CD14-positive monocyte (primary cell): ENCODE measurements around the gene APIP. TPM values are rescaled to one million over a fixed set of nuclear protein-coding genes. Genes with fewer than 3 reads are reported as not detected.

ENCODE experiments used
- DNase-seq, 3 donors: peaks; one replicate each; pipeline ENCODE4 v3.0.0-alpha.2; 2011 to 2022
- H2AFZ ChIP-seq: 2 replicates; pipeline ENCODE4 v1.6.0; 2012; ENCODE audit warnings: mild to moderate bottlenecking, low read depth, low read length, inconsistent platforms; ENCODE audit not compliant: insufficient read depth, poor library complexity, severe bottlenecking
- H3K27ac ChIP-seq, 2 donors: 1 replicate in 1 of 2; 2 replicates in 1 of 2; pipeline ENCODE4 v1.5.1; 2012 to 2013; ENCODE audit warnings: low read length in 2 of 2, control low read depth in 1 of 2, inconsistent platforms in 1 of 2, low read depth in 1 of 2, mild to moderate bottlenecking in 1 of 2
- H3K27me3 ChIP-seq, 2 donors: one replicate each; pipeline versions ENCODE4 v1.6.0 to v1.6.1; 2011 to 2013; ENCODE audit warnings: low read length in 2 of 2; ENCODE audit not compliant: control insufficient read depth in 2 of 2, insufficient read depth in 2 of 2
- H3K36me3 ChIP-seq, 2 donors: replicated peaks in 1 of 2; 1 replicate in 1 of 2; 2 replicates in 1 of 2; pipeline versions ENCODE4 v1.5.1 to v1.6.1; 2012 to 2013; ENCODE audit warnings: low read length in 2 of 2, control low read depth in 1 of 2, inconsistent platforms in 1 of 2, mild to moderate bottlenecking in 1 of 2; ENCODE audit not compliant: insufficient read depth in 2 of 2, control insufficient read depth in 1 of 2
- H3K4me1 ChIP-seq, 2 donors: 1 replicate in 1 of 2; 2 replicates in 1 of 2; pipeline versions ENCODE4 v1.5.1 to v1.6.1; 2012 to 2013; ENCODE audit warnings: low read length in 2 of 2, control low read depth in 1 of 2, inconsistent platforms in 1 of 2, mild to moderate bottlenecking in 1 of 2, moderate library complexity in 1 of 2; ENCODE audit not compliant: insufficient read depth in 2 of 2, control insufficient read depth in 1 of 2
- H3K4me2 ChIP-seq: replicated peaks from 2 replicates; pipeline ENCODE3; 2012; ENCODE audit warnings: low read length, moderate library complexity, mild to moderate bottlenecking; ENCODE audit not compliant: poor library complexity, severe bottlenecking; ENCODE audit errors: extremely low read depth
- H3K4me3 ChIP-seq, 3 experiments: fragments of 200-600 bp in 1 of 3; sonication (generic) in 1 of 3; replicated peaks in 1 of 3; 1 replicate in 2 of 3; 2 replicates in 1 of 3; pipeline ENCODE4 v1.5.1; 2011 to 2013; ENCODE audit warnings: low read length in 3 of 3, mild to moderate bottlenecking in 3 of 3, control low read depth in 2 of 3, low read depth in 2 of 3, inconsistent platforms in 1 of 3, moderate library complexity in 1 of 3
- H3K79me2 ChIP-seq: 2 replicates; pipeline ENCODE4 v1.6.0; 2012; ENCODE audit warnings: mild to moderate bottlenecking, control low read depth, inconsistent platforms, low read length, moderate library complexity; ENCODE audit not compliant: insufficient read depth
- H3K9ac ChIP-seq: 2 replicates; pipeline ENCODE4 v1.6.0; 2017; ENCODE audit warnings: low read length, mild to moderate bottlenecking; ENCODE audit not compliant: insufficient read depth, poor library complexity, severe bottlenecking
- H3K9me3 ChIP-seq, 2 donors: replicated peaks in 1 of 2; 1 replicate in 1 of 2; 2 replicates in 1 of 2; pipeline versions ENCODE4 v1.5.1 to v1.6.1; 2012 to 2013; ENCODE audit warnings: low read length in 2 of 2, control low read depth in 1 of 2; ENCODE audit not compliant: control insufficient read depth in 1 of 2, insufficient read depth in 1 of 2
- H4K20me1 ChIP-seq: 2 replicates; pipeline ENCODE4 v1.6.0; 2012; ENCODE audit warnings: mild to moderate bottlenecking, low read length, control low read depth, moderate library complexity; ENCODE audit not compliant: insufficient read depth
- H3K27ac Mint-ChIP-seq, 7 donors: one replicate each; pipeline ENCODE4 v1.8.0; 2020; ENCODE audit warnings: mild to moderate bottlenecking in 7 of 7, mixed read lengths in 7 of 7, moderate library complexity in 6 of 7, inconsistent platforms in 2 of 7
- H3K27me3 Mint-ChIP-seq, 3 donors: one replicate each; pipeline ENCODE4 v1.8.0; 2021 to 2022; ENCODE audit warnings: low read depth in 3 of 3, mild to moderate bottlenecking in 3 of 3, mixed read lengths in 3 of 3, moderate library complexity in 3 of 3, inconsistent platforms in 1 of 3
- H3K36me3 Mint-ChIP-seq, 2 donors: one replicate each; pipeline ENCODE4 v1.8.0; 2020; ENCODE audit warnings: mixed read lengths in 2 of 2, inconsistent platforms in 1 of 2, mild to moderate bottlenecking in 1 of 2
- H3K4me1 Mint-ChIP-seq: one replicate; pipeline ENCODE4 v1.8.0; 2020; ENCODE audit warnings: mild to moderate bottlenecking, mixed read lengths
- H3K4me3 Mint-ChIP-seq, 2 donors: one replicate each; pipeline ENCODE4 v1.8.0; 2020; ENCODE audit warnings: mild to moderate bottlenecking in 2 of 2, mixed read lengths in 2 of 2, moderate library complexity in 1 of 2
- H3K9me3 Mint-ChIP-seq, 7 donors: one replicate each; pipeline ENCODE4 v1.8.0; 2020 to 2022; ENCODE audit warnings: mixed read lengths in 7 of 7, mild to moderate bottlenecking in 6 of 7, moderate library complexity in 6 of 7, inconsistent platforms in 2 of 7
- whole genome bisulfite sequencing: methylation state at CpG from one replicate; pipeline ENCODE4 v1.1.5; 2013; ENCODE audit warnings: missing lambda C conversion rate; ENCODE audit not compliant: insufficient coverage; 5-methylcytosine and 5-hydroxymethylcytosine counted together
- intact Hi-C, 2 donors: fragments of 100-400 bp; cut with micrococcal nuclease; formaldehyde crosslinking; loops; one replicate each; pipeline versions ENCODE4 v1.15.0 to v1.15.1; 2023
- polyA plus RNA-seq, 3 donors: library from polyadenylated mRNA; depleted of rRNA in 1 of 3; unstranded in 2 of 3; stranded (reverse) in 1 of 3; fragments of 300-500 nt in 2 of 3; fragments of >200 nt in 1 of 3; fragmentation: Illumina TruSeq in 2 of 3; gene quantifications; 1 replicate in 2 of 3; 2 replicates in 1 of 3; pipeline ENCODE4 v1.2.3, GENCODE V29; 2012 to 2021
- TF ChIP-seq, protein P1 (sequence below): fragments of 200-600 bp; IDR thresholded peaks from one replicate; pipeline ENCODE4 v1.8.0; 2022; ENCODE audit warnings: antibody characterized with exemption, mild to moderate bottlenecking

Gene APIP
- polyA plus RNA-seq, 3 donors, result 16.3 to 25.4 (median 22.9) TPM

DNA sequence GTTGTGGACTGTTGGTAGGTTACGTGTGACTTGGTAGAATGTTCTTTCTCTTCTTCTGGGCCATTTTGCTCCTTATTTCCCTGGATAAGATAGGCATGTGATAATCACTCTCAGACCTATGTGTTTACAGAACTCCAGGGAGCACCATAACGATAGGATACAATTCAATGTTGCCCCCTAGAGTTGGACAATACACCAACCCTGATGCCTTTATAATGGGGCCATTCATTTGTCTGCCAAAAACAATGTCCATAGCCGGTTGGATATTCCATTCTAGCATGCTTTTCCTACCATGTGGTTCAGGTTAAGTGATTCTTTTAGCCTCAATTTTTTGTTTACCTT is 60.5 kb downstream of the APIP start:
- Mint-ChIP-seq H3K36me3 (no peaks in the 10 kb centered on the region), H3K4me3 (no peak overlapping the region), H3K27ac (no peak overlapping the region), H3K27me3 (peaks cover 0 to 3% (median 2%) of the 10 kb centered on the region in 3 donors), H3K4me1 (no peaks in the 10 kb centered on the region), H3K9me3 (peaks cover 0 to 9% (median 3%) of the 10 kb centered on the region in 7 donors)
- H2AFZ ChIP-seq, result no peak overlapping the region
- no peaks in the 10 kb centered on the region for H3K9me3 ChIP-seq
- no peaks in the 10 kb centered on the region for H3K36me3 ChIP-seq
- H3K4me2 ChIP-seq, result no peak overlapping the region
- no peak overlapping the region for H3K27ac ChIP-seq
- WGBS, result 100% methylated on average over 1 of the region's 3 CpGs
- H3K9ac ChIP-seq, result no peak overlapping the region
- intact Hi-C loops, result no loop called here
- no peak overlapping the region for H3K4me3 ChIP-seq
- H4K20me1 ChIP-seq, result no peaks in the 10 kb centered on the region
- no peaks in the 10 kb centered on the region for H3K4me1 ChIP-seq
- no peaks in the 10 kb centered on the region for H3K79me2 ChIP-seq
- TF ChIP-seq, protein P1, sequence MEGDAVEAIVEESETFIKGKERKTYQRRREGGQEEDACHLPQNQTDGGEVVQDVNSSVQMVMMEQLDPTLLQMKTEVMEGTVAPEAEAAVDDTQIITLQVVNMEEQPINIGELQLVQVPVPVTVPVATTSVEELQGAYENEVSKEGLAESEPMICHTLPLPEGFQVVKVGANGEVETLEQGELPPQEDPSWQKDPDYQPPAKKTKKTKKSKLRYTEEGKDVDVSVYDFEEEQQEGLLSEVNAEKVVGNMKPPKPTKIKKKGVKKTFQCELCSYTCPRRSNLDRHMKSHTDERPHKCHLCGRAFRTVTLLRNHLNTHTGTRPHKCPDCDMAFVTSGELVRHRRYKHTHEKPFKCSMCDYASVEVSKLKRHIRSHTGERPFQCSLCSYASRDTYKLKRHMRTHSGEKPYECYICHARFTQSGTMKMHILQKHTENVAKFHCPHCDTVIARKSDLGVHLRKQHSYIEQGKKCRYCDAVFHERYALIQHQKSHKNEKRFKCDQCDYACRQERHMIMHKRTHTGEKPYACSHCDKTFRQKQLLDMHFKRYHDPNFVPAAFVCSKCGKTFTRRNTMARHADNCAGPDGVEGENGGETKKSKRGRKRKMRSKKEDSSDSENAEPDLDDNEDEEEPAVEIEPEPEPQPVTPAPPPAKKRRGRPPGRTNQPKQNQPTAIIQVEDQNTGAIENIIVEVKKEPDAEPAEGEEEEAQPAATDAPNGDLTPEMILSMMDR, result no peak
- no peaks in the 10 kb centered on the region for H3K27me3 ChIP-seq
- no peak for DNase-seq

DNA sequence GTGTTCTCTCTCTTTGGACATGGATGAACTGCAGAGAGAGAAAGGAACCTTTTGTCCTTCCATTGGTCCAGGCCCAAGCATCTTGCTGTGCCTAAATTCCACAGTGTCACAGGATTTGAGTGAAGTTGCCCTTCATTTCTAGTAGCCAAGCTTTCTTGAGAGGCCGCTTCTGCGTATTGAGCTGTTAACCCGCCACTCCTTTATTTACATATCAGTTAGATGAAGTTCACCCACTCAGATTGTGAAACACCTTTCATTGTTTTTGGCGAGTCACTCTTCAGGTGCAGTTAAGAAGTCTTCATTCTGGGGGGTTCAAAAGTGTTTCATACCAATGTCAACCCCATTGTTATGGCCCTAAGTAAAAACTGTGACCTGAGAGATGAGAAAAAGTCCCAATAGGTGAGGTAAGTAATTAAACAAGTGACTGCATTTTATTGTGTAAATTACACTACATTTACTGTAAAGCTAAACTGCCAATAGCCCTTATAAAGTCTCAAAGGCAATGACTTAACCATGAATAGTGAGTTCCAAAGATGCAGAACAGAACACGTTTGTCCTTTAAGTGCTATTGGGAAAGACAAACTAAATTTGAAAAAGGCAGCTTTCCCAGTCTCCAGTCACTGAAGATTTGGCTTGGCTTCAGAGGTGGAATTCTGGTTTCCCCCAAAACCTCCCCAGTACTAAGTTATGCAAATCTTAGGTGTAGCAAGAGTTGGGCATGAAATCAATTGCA is 61.0 kb downstream of the APIP start:
- no peak overlapping the region for H3K27ac Mint-ChIP-seq
- Histone ChIP-seq H3K79me2 (no peaks in the 10 kb centered on the region), H3K4me2 (no peak overlapping the region), H3K27me3 (no peaks in the 10 kb centered on the region), H3K36me3 (no peaks in the 10 kb centered on the region), H3K9ac (no peak overlapping the region), H3K4me1 (no peaks in the 10 kb centered on the region), H4K20me1 (no peaks in the 10 kb centered on the region), H3K4me3 (no peak overlapping the region), H3K27ac (no peak overlapping the region), H3K9me3 (no peaks in the 10 kb centered on the region), H2AFZ (no peak overlapping the region)
- DNase-seq, result no peak
- H3K9me3 Mint-ChIP-seq, result peaks cover 0 to 9% (median 3%) of the 10 kb centered on the region in 7 donors
- TF ChIP-seq, protein P1, result no peak
- peaks cover 0 to 3% (median 2%) of the 10 kb centered on the region in 3 donors for H3K27me3 Mint-ChIP-seq
- no peaks in the 10 kb centered on the region for H3K36me3 Mint-ChIP-seq
- no peaks in the 10 kb centered on the region for H3K4me1 Mint-ChIP-seq
- 100% methylated on average over 1 of the region's 5 CpGs for WGBS
- intact Hi-C loops, result no loop called here
- no peak overlapping the region for H3K4me3 Mint-ChIP-seq
